ENCODE data around the gene EPHA4.

Gene EPHA4

DNA sequence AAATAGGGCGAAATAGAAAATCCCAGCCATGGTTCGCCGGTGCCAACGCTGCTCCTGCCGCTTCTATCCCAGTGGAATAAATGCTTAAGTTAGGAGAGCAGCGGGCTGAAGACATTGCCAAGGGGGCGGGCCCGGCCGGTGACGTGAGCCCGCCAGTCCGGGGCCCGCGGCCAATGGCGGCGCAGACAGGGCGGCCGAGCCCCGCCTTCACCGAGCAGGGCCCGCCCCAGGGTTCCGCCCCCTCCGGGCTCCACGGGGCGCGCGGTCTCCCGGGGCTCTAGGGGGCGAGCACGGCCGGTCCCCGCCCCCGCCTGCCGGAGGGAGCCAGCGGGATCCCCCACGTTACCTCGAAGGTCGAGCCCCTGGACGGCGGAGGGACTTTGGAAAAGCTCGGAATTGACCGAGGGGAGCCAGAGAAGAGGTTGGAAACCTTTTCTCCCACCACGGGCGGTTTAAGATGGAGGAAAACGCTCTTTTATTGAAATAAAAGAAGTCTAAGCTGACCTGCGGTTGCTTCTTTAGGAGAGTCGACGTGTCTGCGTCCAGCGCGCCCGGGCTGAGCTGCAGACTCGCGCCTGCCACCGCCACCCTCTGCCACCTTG, at the start of gene EPHA4:
Gene EPHA4, minus strand, starts transcription at position 86 of the 602 bp plus-strand sequence. Its CDS starts 56 bp downstream, at position 30.
- DNase-seq (ENCODE audit: low read depth in 2 of 2): peak; percentile 67 to 91
- TF ChIP-seq, protein P1, sequence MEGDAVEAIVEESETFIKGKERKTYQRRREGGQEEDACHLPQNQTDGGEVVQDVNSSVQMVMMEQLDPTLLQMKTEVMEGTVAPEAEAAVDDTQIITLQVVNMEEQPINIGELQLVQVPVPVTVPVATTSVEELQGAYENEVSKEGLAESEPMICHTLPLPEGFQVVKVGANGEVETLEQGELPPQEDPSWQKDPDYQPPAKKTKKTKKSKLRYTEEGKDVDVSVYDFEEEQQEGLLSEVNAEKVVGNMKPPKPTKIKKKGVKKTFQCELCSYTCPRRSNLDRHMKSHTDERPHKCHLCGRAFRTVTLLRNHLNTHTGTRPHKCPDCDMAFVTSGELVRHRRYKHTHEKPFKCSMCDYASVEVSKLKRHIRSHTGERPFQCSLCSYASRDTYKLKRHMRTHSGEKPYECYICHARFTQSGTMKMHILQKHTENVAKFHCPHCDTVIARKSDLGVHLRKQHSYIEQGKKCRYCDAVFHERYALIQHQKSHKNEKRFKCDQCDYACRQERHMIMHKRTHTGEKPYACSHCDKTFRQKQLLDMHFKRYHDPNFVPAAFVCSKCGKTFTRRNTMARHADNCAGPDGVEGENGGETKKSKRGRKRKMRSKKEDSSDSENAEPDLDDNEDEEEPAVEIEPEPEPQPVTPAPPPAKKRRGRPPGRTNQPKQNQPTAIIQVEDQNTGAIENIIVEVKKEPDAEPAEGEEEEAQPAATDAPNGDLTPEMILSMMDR (IDR thresholded peaks at IDR 0.05; ENCODE audit: low read depth, low read length): no peak
- peak within 1 kb of the TSS; percentile 61 to 78 for H3K4me3 ChIP-seq (replicated peaks in 1 of 2; ENCODE audit: low read depth in 2 of 2, low read length in 2 of 2)

DNA sequence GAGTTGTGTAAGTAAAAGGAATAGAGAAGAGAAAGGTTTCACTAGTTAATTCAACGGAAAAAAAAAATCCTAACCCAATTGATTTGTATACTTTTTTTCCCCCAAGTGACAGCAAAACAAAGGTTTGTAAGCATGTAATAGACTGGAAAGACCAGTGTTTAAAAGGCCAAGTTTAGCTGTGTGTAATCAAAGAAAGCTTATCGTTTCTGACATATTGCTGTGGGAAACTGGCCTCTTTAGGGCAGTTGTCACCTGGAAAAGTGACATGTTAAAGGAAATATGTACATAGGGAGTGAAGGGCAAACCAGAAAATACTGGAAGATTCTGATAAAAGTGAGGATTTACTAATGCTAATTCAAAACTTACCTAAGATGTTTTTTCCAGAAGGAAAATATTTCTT, 45.9 kb upstream of the EPHA4 start:
- no peak for DNase-seq (ENCODE audit: low read depth in 2 of 2)
- H3K4me3 ChIP-seq (replicated peaks in 1 of 2; ENCODE audit: low read depth in 2 of 2, low read length in 2 of 2): no peak overlapping the region
- TF ChIP-seq, protein P1 (IDR thresholded peaks at IDR 0.05; ENCODE audit: low read depth, low read length): no peak

DNA sequence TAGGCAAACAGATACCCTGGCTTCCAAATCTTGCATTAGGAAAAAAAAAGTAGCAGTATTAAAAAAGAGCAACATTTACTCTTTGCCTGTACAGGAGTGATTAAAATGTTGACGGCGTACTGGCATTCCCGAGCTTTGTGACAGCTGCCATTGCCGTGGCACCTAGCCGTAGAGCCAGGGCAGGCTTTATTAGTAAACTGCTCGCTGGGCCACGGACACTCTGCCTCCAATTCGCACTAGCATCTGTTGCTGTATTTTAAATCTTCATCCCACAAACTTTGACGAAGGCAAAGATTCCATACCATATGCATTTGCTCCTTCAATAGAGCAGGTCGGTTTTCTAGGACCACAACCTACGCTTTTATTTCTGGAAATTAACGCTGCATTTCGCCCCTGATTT, 44.5 kb upstream of the EPHA4 start:
- TF ChIP-seq, protein P1 (IDR thresholded peaks at IDR 0.05; ENCODE audit: low read depth, low read length): no peak
- no peak overlapping the region for H3K4me3 ChIP-seq (replicated peaks in 1 of 2; ENCODE audit: low read depth in 2 of 2, low read length in 2 of 2)
- no peak for DNase-seq (ENCODE audit: low read depth in 2 of 2)

DNA sequence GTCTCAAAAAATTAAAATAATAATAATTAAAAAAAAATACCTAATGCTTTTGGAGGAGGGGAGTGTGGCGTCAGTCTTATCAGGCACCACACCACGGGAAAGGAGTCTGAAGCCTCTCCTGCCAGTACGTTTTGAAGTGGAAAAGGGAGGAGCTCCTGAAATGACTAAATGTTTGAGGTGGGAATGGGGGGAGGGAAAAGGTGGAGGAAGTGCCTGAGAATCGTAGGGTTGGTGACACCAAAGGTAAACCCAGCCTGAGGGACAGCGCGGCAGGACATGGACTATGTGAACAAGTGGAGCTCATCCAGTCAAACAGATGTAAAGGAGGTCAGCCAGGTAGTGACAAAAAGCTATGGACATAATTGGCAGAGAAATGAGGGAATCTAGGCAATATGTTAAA, 42.2 kb upstream of the EPHA4 start:
- TF ChIP-seq, protein P1 (IDR thresholded peaks at IDR 0.05; ENCODE audit: low read depth, low read length): no peak
- DNase-seq (ENCODE audit: low read depth in 2 of 2): no peak
- no peak overlapping the region for H3K4me3 ChIP-seq (replicated peaks in 1 of 2; ENCODE audit: low read depth in 2 of 2, low read length in 2 of 2)

DNA sequence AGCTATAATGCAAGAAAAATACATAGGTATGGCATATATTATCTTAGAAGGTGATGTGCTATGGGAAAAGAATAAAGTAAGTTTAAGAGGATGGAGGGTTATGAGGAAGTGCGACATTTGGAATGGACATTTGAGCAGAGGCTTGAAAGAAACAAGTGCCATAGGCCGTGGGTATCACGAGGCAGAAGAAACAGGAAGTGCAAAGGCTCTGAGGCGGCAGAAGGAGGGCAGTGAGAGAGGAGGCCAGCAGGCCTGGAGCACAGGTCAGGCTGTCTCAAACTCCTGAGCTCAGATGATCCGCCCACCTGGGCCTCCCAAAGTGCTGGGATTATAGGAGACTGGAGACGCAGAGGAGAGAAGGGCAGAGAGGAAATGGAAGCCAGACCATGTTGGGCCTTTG, 40.7 kb upstream of the EPHA4 start:
- TF ChIP-seq, protein P1 (IDR thresholded peaks at IDR 0.05; ENCODE audit: low read depth, low read length): no peak
- DNase-seq (ENCODE audit: low read depth in 2 of 2): no peak

DNA sequence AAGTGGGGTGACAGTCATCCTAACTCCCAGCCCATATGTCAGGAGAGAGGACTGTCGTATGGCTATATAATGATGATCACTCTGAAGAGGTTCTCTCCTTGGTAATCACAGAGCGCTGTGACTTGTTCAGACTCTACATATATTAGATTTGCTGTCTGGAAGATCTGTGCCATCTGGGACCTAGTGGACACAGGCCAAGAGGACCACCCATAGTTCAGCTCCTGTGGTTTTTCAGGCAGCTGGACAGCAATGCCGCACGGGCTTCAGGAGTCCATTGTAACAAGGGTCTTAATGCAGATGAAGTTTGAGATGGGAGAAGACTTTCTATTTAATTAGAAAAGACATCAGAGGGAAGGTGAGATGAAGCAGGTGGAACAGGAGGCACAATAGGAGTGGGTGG, 40.1 kb upstream of the EPHA4 start:
- DNase-seq (ENCODE audit: low read depth in 2 of 2): no peak
- TF ChIP-seq, protein P1 (IDR thresholded peaks at IDR 0.05; ENCODE audit: low read depth, low read length): no peak
- no peak overlapping the region for H3K4me3 ChIP-seq (replicated peaks in 1 of 2; ENCODE audit: low read depth in 2 of 2, low read length in 2 of 2)

More for the DNA sequence above, 40.7 kb upstream of the EPHA4 start:
- H3K4me3 ChIP-seq (replicated peaks in 1 of 2; ENCODE audit: low read depth in 2 of 2, low read length in 2 of 2): no peak overlapping the region

DNA sequence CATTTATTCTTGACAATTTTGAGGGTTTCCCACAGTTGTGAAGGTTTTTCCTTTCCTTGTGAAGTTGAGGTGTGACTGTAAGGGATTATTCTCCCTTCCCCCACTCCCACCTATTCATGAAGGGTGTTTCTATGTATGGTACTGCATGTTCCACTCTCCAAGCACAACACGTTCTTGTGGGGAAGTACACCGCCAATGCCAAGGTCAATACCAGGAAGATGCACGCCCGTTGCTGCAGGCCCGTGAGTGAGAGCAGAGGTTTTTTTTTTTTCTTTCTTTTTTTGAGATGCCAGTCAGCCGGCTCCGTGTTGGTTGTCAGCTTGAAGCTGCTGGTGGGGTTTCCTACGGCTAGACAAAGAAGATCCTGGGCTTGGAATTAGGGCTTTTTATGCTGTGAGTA, 38.6 kb upstream of the EPHA4 start:
- no peak overlapping the region for H3K4me3 ChIP-seq (replicated peaks in 1 of 2; ENCODE audit: low read depth in 2 of 2, low read length in 2 of 2)
- DNase-seq (ENCODE audit: low read depth in 2 of 2): no peak
- TF ChIP-seq, protein P1 (IDR thresholded peaks at IDR 0.05; ENCODE audit: low read depth, low read length): no peak

Measured in cardiac fibroblast (primary cell).